ENCODE data around the gene EDAR. TPM values are rescaled to one million over a fixed set of nuclear protein-coding genes. Genes with fewer than 3 reads are reported as not detected.

The EDAR gene
- total RNA-seq, 1 donor from 2014 or later = not detected

DNA sequence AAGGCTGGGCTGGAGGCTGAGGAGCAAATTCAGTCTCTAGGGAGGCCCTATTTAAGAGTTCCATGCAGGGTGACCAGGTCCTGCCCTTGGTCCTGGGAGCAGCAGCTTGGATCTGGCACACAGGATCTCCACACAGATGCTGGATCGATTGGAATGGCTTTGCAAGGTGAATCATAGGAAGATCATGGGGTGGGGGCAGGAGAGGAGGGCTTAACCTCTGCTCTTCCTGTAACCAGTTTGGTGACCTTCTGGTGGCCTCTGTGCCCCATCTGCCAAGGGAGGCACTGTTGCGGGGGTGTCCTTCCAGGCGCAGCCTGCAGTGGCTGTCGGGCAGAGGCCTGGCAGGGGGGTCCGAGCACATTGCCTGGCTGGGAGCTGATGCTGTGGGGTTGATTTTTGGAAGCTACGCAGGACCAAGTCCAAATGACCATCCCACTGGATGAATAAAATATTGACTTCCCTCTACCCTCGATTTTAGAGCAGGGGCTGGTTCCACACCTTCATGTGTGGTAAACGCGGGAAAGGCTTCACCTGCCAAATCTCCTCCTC lies 79.7 kb downstream of the EDAR start:
- no peak overlapping the region for H3K27ac ChIP-seq (ENCODE audit: low read depth, low read length)
- no peak overlapping the region for H3K4me3 Mint-ChIP-seq (ENCODE audit: unreplicated experiment)
- H3K36me3 ChIP-seq (ENCODE audit: insufficient read depth, low read length) = no peaks in the 10 kb centered on the region
- H3K9ac ChIP-seq (ENCODE audit: low read length) = no peak overlapping the region
- no peaks in the 10 kb centered on the region for H3K9me3 ChIP-seq (ENCODE audit: insufficient read depth, low read depth, low read length)
- peaks cover 29% of the 10 kb centered on the region for H3K27me3 Mint-ChIP-seq (ENCODE audit: low read depth, unreplicated experiment)
- H3K4me3 ChIP-seq (ENCODE audit: insufficient read depth, low read depth, low read length) = no peak overlapping the region
- no peaks in the 10 kb centered on the region for H4K20me1 ChIP-seq (ENCODE audit: insufficient read depth, low read length)
- TF ChIP-seq, protein P1, sequence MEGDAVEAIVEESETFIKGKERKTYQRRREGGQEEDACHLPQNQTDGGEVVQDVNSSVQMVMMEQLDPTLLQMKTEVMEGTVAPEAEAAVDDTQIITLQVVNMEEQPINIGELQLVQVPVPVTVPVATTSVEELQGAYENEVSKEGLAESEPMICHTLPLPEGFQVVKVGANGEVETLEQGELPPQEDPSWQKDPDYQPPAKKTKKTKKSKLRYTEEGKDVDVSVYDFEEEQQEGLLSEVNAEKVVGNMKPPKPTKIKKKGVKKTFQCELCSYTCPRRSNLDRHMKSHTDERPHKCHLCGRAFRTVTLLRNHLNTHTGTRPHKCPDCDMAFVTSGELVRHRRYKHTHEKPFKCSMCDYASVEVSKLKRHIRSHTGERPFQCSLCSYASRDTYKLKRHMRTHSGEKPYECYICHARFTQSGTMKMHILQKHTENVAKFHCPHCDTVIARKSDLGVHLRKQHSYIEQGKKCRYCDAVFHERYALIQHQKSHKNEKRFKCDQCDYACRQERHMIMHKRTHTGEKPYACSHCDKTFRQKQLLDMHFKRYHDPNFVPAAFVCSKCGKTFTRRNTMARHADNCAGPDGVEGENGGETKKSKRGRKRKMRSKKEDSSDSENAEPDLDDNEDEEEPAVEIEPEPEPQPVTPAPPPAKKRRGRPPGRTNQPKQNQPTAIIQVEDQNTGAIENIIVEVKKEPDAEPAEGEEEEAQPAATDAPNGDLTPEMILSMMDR (IDR thresholded peaks at IDR 0.05; ENCODE audit: insufficient read depth, low read depth, low read length) = no peak
- no peak for TF ChIP-seq EZH2 (IDR thresholded peaks at IDR 0.05; ENCODE audit: insufficient read depth, low read length)
- no peak overlapping the region for H3K27ac Mint-ChIP-seq (ENCODE audit: unreplicated experiment)
- no peaks in the 10 kb centered on the region for H3K9me3 Mint-ChIP-seq (ENCODE audit: unreplicated experiment)
- H3K4me1 Mint-ChIP-seq (ENCODE audit: low read depth, unreplicated experiment) = no peaks in the 10 kb centered on the region
- H3K4me1 ChIP-seq (ENCODE audit: insufficient read depth, low read length) = no peaks in the 10 kb centered on the region
- H2AFZ ChIP-seq (ENCODE audit: low read depth, low read length) = no peak overlapping the region
- H3K27me3 ChIP-seq (ENCODE audit: insufficient read depth, low read length) = no peaks in the 10 kb centered on the region
- H3K4me2 ChIP-seq (ENCODE audit: low read length) = no peak overlapping the region
- FAIRE-seq (no peak), DNase-seq (ENCODE audit: low read depth) (no peak)
- H3K79me2 ChIP-seq (ENCODE audit: insufficient read depth, low read length) = no peaks in the 10 kb centered on the region
- peaks cover 2% of the 10 kb centered on the region for H3K36me3 Mint-ChIP-seq (ENCODE audit: low read depth, unreplicated experiment)

DNA sequence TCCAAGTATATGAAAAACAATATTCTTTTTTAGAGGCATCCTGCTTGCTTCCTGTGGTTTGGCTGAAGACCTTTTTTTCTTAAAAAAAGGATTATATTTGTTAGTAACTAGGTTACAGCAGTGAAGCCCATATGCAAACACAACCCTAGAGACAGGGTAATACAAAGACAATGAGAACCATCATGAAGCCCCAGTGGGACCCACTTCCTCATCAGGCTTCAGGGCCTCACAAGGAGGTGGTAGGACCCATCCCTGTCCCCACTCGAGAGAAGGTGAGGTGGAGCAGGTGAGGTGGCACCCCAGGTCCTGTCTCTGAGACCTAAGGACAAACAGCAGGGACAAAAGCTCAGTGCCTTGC lies 80.3 kb downstream of the EDAR start:
- H4K20me1 ChIP-seq (ENCODE audit: insufficient read depth, low read length) = no peaks in the 10 kb centered on the region
- peaks cover 2% of the 10 kb centered on the region for H3K36me3 Mint-ChIP-seq (ENCODE audit: low read depth, unreplicated experiment)
- no peak for TF ChIP-seq EZH2 (IDR thresholded peaks at IDR 0.05; ENCODE audit: insufficient read depth, low read length)
- TF ChIP-seq, protein P1 (IDR thresholded peaks at IDR 0.05; ENCODE audit: insufficient read depth, low read depth, low read length) = no peak
- H3K9ac ChIP-seq (ENCODE audit: low read length) = no peak overlapping the region
- H3K4me1 Mint-ChIP-seq (ENCODE audit: low read depth, unreplicated experiment) = no peaks in the 10 kb centered on the region
- no peaks in the 10 kb centered on the region for H3K9me3 Mint-ChIP-seq (ENCODE audit: unreplicated experiment)
- H3K27ac Mint-ChIP-seq (ENCODE audit: unreplicated experiment) = no peak overlapping the region
- H3K9me3 ChIP-seq (ENCODE audit: insufficient read depth, low read depth, low read length) = no peaks in the 10 kb centered on the region
- FAIRE-seq (no peak), DNase-seq (ENCODE audit: low read depth) (no peak)
- no peak overlapping the region for H3K4me3 Mint-ChIP-seq (ENCODE audit: unreplicated experiment)
- H3K27me3 ChIP-seq (ENCODE audit: insufficient read depth, low read length) = no peaks in the 10 kb centered on the region
- H3K27me3 Mint-ChIP-seq (ENCODE audit: low read depth, unreplicated experiment) = peaks cover 29% of the 10 kb centered on the region
- H3K4me2 ChIP-seq (ENCODE audit: low read length) = no peak overlapping the region
- H3K27ac ChIP-seq (ENCODE audit: low read depth, low read length) = no peak overlapping the region
- no peak overlapping the region for H3K4me3 ChIP-seq (ENCODE audit: insufficient read depth, low read depth, low read length)
- no peaks in the 10 kb centered on the region for H3K79me2 ChIP-seq (ENCODE audit: insufficient read depth, low read length)
- no peaks in the 10 kb centered on the region for H3K4me1 ChIP-seq (ENCODE audit: insufficient read depth, low read length)
- no peak overlapping the region for H2AFZ ChIP-seq (ENCODE audit: low read depth, low read length)
- H3K36me3 ChIP-seq (ENCODE audit: insufficient read depth, low read length) = no peaks in the 10 kb centered on the region

DNA sequence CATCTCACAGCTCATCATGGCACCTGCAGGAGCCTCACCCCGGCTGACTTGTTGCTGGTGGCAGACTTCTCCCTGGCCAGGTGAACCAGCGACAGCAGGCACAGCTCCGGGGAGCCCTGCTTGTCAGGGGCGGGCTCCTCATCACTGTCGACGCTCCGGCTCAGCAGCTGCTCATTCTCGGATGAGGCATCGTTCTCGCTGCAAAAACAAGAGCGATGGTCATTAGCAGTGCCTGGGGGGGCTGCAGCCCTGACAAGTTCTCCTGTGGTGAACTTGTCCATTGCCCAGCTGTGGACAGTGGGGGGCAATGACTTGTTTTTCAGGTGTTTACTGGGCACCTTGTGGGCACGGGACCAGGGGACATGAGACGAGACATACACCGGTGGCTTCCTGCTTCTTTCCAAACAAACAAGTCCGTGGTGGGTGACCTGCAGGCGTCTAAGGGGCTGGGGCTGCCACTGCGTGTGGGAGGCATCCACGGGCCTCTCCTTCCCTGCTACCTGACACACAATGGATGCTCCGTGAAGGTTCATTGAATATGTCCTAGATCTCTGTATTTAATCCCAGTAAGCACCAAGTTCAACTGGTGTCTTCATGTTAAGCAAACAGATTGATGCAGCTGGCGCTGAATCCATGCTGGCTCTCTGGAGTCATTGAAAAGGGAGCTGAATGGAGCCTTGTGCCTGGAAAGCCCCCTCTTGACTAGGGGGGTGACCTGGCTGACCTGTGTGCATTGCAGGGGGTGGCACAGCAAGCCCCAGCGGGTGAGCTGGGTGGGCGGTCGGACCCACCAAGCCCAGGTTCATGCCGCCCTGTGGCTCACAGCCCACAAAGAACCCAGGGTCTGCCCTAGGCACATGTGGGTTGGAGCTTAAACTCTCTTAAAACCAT lies 81.0 kb downstream of the EDAR start:
- Histone ChIP-seq H4K20me1 (ENCODE audit: insufficient read depth, low read length) (no peaks in the 10 kb centered on the region), H3K9ac (ENCODE audit: low read length) (no peak overlapping the region), H3K27me3 (ENCODE audit: insufficient read depth, low read length) (no peaks in the 10 kb centered on the region), H3K4me3 (ENCODE audit: insufficient read depth, low read depth, low read length) (no peak overlapping the region), H3K27ac (ENCODE audit: low read depth, low read length) (no peak overlapping the region), H3K79me2 (ENCODE audit: insufficient read depth, low read length) (no peaks in the 10 kb centered on the region), H3K9me3 (ENCODE audit: insufficient read depth, low read depth, low read length) (no peaks in the 10 kb centered on the region), H3K4me2 (ENCODE audit: low read length) (no peak overlapping the region), H3K4me1 (ENCODE audit: insufficient read depth, low read length) (no peaks in the 10 kb centered on the region), H2AFZ (ENCODE audit: low read depth, low read length) (no peak overlapping the region), H3K36me3 (ENCODE audit: insufficient read depth, low read length) (no peaks in the 10 kb centered on the region)
- TF ChIP-seq EZH2 (IDR thresholded peaks at IDR 0.05; ENCODE audit: insufficient read depth, low read length) = no peak
- TF ChIP-seq, protein P1 (IDR thresholded peaks at IDR 0.05; ENCODE audit: insufficient read depth, low read depth, low read length) = no peak
- Mint-ChIP-seq H3K27ac (ENCODE audit: unreplicated experiment) (no peak overlapping the region), H3K9me3 (ENCODE audit: unreplicated experiment) (no peaks in the 10 kb centered on the region), H3K4me1 (ENCODE audit: low read depth, unreplicated experiment) (no peaks in the 10 kb centered on the region), H3K36me3 (ENCODE audit: low read depth, unreplicated experiment) (peaks cover 2% of the 10 kb centered on the region), H3K27me3 (ENCODE audit: low read depth, unreplicated experiment) (peaks cover 29% of the 10 kb centered on the region), H3K4me3 (ENCODE audit: unreplicated experiment) (no peak overlapping the region)
- DNase-seq (ENCODE audit: low read depth) (no peak), FAIRE-seq (no peak)

Measured in astrocyte (in vitro differentiated cells and primary cell).